ENCODE data around the gene CKLF.

- no peak for TF ChIP-seq POLR2A (IDR thresholded peaks at IDR 0.05)
- TF ChIP-seq, protein P1, sequence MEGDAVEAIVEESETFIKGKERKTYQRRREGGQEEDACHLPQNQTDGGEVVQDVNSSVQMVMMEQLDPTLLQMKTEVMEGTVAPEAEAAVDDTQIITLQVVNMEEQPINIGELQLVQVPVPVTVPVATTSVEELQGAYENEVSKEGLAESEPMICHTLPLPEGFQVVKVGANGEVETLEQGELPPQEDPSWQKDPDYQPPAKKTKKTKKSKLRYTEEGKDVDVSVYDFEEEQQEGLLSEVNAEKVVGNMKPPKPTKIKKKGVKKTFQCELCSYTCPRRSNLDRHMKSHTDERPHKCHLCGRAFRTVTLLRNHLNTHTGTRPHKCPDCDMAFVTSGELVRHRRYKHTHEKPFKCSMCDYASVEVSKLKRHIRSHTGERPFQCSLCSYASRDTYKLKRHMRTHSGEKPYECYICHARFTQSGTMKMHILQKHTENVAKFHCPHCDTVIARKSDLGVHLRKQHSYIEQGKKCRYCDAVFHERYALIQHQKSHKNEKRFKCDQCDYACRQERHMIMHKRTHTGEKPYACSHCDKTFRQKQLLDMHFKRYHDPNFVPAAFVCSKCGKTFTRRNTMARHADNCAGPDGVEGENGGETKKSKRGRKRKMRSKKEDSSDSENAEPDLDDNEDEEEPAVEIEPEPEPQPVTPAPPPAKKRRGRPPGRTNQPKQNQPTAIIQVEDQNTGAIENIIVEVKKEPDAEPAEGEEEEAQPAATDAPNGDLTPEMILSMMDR (IDR thresholded peaks at IDR 0.05), result peak; percentile 54 to 91 (median 78)
Observed at GRCh38 chr16:66608241-66609138, 56.1 kb downstream of the CKLF start.
